Lower leg skin (tissue), 4 donors: ENCODE data around the gene AHRR. TPM values are rescaled to one million over a fixed set of nuclear protein-coding genes. Genes with fewer than 3 reads are reported as not detected.

Experiments used
- DNase-seq, 2 donors: peaks; one replicate each; pipeline ENCODE4 v3.0.0-alpha.2; 2019; ENCODE audit warnings: low spot score in 2 of 2
- H3K4me3 ChIP-seq: fragments of 200-600 bp; sonication (generic); 2 replicates; pipeline ENCODE4 v1.5.1; 2017; ENCODE audit warnings: mild to moderate bottlenecking, low read depth; ENCODE audit not compliant: poor library complexity, severe bottlenecking
- POLR2A ChIP-seq, 2 donors: fragments of 450-650 bp; IDR thresholded peaks; one replicate each; pipeline ENCODE4 v1.6.1; 2016 to 2017; ENCODE audit warnings: antibody characterized with exemption in 2 of 2, mild to moderate bottlenecking in 1 of 2, moderate library complexity in 1 of 2
- WGBS, 2 donors: methylation state at CpG; one replicate each; pipeline ENCODE4 v1.1.5; 2018; 5-methylcytosine and 5-hydroxymethylcytosine counted together
- intact Hi-C: fragments of 100-400 bp; cut with DNase I; formaldehyde crosslinking; loops from one replicate; pipeline ENCODE4 v1.15.0; 2023; ENCODE audit warnings: low total_unique reads
- total RNA-seq, 4 donors: library from RNA; depleted of rRNA; stranded (reverse); fragments of >200 nt; gene quantifications; one replicate each; pipeline ENCODE4 v1.1.0, GENCODE V29; 2016
- TF ChIP-seq, protein P1 (sequence below), 3 donors: fragments of 450-650 bp; IDR thresholded peaks; one replicate each; pipeline ENCODE4 v1.5.1; 2016; ENCODE audit warnings: antibody characterized with exemption in 3 of 3, mild to moderate bottlenecking in 3 of 3, moderate library complexity in 2 of 3

Gene AHRR
- total RNA-seq, 4 donors from 2014 or later = 3.6 to 19.6 (median 6.0) TPM

DNA sequence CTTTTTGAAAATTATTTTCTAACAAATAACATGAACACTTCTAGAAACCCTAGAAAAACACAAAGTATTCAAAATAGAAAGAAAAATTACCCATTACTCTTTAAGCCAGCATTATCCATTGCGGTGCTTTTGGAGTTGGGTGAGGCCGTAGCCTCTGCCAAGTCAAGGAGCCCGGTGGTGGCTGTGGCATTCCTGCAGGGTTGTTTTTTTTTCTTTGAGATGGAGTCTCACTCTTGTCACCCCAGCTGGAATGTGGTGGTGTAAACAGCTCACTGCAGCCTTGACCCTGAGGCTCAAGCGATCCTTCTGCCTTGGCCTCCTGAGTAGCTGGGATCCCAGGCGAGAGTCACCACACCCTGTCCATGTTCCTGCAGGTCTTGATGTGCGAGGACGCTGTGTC is 8.2 kb upstream of the AHRR start:
- no peak for TF ChIP-seq POLR2A (IDR thresholded peaks at IDR 0.05)
- TF ChIP-seq, protein P1, sequence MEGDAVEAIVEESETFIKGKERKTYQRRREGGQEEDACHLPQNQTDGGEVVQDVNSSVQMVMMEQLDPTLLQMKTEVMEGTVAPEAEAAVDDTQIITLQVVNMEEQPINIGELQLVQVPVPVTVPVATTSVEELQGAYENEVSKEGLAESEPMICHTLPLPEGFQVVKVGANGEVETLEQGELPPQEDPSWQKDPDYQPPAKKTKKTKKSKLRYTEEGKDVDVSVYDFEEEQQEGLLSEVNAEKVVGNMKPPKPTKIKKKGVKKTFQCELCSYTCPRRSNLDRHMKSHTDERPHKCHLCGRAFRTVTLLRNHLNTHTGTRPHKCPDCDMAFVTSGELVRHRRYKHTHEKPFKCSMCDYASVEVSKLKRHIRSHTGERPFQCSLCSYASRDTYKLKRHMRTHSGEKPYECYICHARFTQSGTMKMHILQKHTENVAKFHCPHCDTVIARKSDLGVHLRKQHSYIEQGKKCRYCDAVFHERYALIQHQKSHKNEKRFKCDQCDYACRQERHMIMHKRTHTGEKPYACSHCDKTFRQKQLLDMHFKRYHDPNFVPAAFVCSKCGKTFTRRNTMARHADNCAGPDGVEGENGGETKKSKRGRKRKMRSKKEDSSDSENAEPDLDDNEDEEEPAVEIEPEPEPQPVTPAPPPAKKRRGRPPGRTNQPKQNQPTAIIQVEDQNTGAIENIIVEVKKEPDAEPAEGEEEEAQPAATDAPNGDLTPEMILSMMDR (IDR thresholded peaks at IDR 0.05) = no peak
- no peak overlapping the region for H3K4me3 ChIP-seq
- intact Hi-C loops = no loop called here
- DNase-seq = no peak
- 70 to 81% methylated on average over 7 of the region's 7 CpGs for WGBS, 2 donors

DNA sequence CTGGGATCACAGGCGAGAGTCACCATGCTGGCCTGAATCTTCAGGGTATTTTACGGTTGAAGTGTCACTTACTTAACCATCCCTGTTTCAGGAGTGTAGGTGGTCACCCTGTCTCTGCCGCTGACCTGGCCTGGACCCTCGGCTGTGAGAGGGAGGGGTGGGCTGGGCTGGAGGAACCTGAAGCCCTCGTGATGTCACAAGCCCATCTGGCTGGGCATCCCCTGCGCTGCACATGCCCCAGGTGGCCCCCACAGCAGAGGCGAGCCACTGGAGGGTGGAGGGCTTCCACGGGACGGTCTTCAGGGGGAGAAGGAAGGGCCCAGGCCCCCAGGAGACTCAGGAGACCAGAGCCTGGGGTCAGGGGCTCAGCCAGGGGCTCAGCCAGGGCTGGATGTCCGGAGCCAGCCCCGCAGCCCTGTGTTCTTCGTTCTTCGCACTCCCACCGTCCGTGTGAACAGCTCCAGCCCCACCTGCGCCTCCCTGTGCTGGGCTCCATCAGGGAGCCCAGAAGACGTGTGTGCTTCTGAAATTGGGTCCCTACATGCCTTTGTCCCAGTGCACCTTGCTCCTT is 7.6 kb upstream of the AHRR start:
- intact Hi-C loops = no loop called here

DNA sequence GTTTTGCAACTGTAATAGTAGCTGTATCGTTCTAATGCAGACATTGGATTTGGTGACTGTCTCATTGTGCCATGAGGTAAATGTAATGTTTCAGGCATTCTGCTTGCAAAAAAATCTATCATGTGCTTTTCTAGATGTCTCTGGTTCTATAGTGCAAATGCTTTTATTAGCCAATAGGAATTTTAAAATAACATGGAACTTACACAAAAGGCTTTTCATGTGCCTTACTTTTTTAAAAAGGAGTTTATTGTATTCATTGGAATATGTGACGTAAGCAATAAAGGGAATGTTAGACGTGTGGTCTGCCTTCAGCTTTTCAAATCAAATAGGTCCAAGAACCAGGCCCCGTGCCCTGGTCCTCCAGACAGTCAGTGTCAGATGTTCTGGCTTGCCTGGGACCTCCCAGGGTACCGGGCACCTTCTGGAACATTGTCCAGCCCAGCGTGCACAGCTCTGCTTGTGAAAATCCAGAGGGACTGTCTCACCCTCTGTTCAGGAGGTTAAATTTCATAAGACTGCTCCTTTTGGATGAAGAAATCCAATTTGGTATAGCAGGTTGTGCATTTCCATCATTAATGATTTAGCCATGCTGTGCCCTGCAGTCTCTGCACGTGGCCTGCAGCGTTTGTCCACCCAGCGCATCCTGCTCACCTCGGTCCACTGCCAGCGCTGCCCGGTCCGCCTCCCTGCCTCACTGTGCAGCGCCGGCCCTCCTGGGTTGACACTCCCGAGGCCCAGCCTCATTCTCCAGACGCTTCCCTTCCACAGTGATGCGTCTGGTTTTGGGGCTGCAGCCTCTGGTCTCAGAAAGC is 6.6 kb upstream of the AHRR start:
- peak in 1 of 2 donors; percentile 68 for DNase-seq
- H3K4me3 ChIP-seq = no peak overlapping the region
- intact Hi-C loops = no loop called here
- TF ChIP-seq, protein P1 (IDR thresholded peaks at IDR 0.05) = no peak
- TF ChIP-seq POLR2A (IDR thresholded peaks at IDR 0.05) = no peak
- 89 to 90% methylated on average over 18 of the region's 18 CpGs for WGBS, 2 donors

More for the DNA sequence above, 7.6 kb upstream of the AHRR start:
- no peak overlapping the region for H3K4me3 ChIP-seq
- no peak for DNase-seq
- WGBS, 2 donors = 89 to 92% methylated on average over 10 to 17 of the region's 17 CpGs
- no peak for TF ChIP-seq POLR2A (IDR thresholded peaks at IDR 0.05)
- TF ChIP-seq, protein P1 (IDR thresholded peaks at IDR 0.05) = no peak

DNA sequence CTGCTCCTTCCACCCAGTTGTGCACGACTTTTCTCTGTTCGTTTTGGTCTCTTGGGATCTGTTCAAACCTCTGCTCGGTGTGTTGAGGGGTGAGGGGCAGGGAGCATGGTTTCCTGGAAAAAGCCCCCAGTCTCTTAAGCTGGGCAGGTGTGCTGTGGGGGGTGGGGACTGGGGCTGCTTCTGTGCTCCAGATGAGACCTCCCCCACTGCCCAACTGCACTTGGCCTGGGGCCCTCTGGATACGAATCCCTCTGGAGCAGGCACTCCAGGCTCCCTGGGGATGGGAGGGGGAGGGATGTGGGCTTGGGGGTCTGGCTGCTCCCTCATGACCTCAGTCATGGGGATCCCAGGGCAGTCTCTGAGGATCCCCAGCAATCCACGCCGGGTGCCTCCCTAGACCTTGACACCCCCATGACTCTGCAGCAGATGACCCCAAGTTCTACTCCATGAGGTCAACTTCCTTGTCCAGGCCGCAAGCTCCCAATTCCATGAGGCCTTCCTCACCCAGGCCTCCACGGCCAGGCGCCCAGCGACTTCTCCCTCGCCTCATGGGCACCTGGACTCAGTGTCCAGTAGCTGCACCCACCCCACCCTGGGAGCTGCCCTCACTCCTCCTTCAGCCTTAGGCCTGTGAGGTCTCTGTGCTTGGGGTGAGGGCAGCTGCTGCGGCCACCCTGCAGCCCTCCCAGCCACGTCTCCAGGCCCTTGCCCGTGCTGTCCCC is 5.9 kb upstream of the AHRR start:
- TF ChIP-seq, protein P1 (IDR thresholded peaks at IDR 0.05) = no peak
- no peak for TF ChIP-seq POLR2A (IDR thresholded peaks at IDR 0.05)
- DNase-seq = peak in 1 of 2 donors; percentile 76
- 83 to 85% methylated on average over 13 to 14 of the region's 14 CpGs for WGBS, 2 donors
- intact Hi-C loops = no loop called here
- H3K4me3 ChIP-seq = no peak overlapping the region

DNA sequence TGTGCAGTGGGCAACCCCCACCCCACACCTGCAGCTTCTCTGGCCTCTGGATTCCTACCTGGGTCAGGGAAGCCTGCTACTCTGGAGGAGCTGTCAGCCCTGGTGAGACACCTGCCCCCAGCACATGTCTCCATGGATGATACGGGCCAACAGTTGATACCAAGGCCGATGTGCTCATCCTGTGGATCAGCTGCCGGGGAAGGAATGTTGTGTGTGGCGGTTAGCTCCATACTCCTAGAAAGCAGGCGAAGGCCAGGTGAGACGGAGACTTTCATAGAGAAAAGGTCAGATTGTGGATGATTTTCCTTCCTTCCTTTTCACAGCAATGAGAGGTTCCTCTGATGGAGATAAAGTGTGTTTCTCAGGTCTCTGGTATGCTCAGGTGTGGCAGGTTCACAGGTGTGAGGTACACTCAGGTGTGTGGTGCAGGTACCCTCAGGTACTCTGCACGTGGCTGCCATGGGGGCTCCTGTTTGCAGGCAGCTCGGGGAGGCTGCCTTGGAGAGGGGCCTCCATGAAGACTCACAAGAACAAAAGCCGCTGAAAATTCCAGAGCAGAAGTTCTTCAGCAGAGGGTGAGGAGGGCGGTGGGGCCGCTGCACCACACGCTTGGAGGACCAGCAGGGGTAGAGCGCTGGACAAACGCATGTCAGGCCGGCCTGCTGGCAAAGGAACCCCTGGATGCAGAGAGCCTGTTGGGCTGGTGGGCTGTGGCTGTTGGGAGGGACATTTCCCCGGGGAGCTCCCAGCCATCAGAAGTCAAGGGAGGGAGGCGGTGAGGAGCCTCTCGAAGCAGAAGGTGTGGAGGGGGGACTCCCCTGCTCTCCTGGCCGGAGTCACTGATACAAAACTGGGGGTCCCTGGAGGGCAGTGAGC is 5.1 kb upstream of the AHRR start:
- intact Hi-C loops = no loop called here
- peak in 1 of 2 donors; percentile 72 for DNase-seq
- TF ChIP-seq, protein P1 (IDR thresholded peaks at IDR 0.05) = no peak
- TF ChIP-seq POLR2A (IDR thresholded peaks at IDR 0.05) = no peak
- 86 to 88% methylated on average over 19 of the region's 19 CpGs for WGBS, 2 donors
- no peak overlapping the region for H3K4me3 ChIP-seq
